Subcutaneous adipose tissue (tissue), 4 donors: ENCODE measurements around the gene CELA3A. TPM values are rescaled to one million over a fixed set of nuclear protein-coding genes. Genes with fewer than 3 reads are reported as not detected.

Source experiments
- CTCF ChIP-seq: fragments of 450-650 bp; IDR thresholded peaks from one replicate; pipeline ENCODE4 v1.5.1; 2016; ENCODE audit warnings: low read depth, mild to moderate bottlenecking, control low read depth, antibody characterized with exemption, moderate library complexity
- small RNA-seq: library from RNA; depleted of rRNA; stranded (forward); fragments of <200 nt; gene quantifications from one replicate; pipeline ENCODE3, GENCODE V24; 2016
- total RNA-seq, 4 donors: library from RNA; depleted of rRNA; stranded (reverse); fragments of >200 nt; gene quantifications; one replicate each; pipeline ENCODE4 v1.1.0, GENCODE V29; 2016

CELA3A gene
- total RNA-seq, 4 donors from 2014 or later, result not detected

GRCh38 chr1:22053861-22054770 is 52.7 kb downstream of the CELA3A start:
- no peak for TF ChIP-seq CTCF

GRCh38 chr1:22055463-22055862 is 54.0 kb downstream of the CELA3A start:
- TF ChIP-seq CTCF, result no peak

- TF ChIP-seq CTCF, result no peak
These were observed 54.6 kb downstream of the CELA3A start for GRCh38 chr1:22056043-22056442.

- no peak for TF ChIP-seq CTCF
These were observed 55.5 kb downstream of the CELA3A start for GRCh38 chr1:22056936-22057335.

- no peak for TF ChIP-seq CTCF
These were observed 56.4 kb downstream of the CELA3A start for GRCh38 chr1:22057861-22058260.

Small RNA genes within 50 kb of the gene (small RNA-seq; reads per million reads assigned to genes)
- gene RN7SL186P (not detected), gene RN7SL386P (not detected), gene RNU6-1022P (not detected), gene RNU6-776P (not detected)

Other genes with a start within 250 kb of the CELA3A start
- 10 to 100 TPM; 55.2 to 80.9 (median 61.6) TPM for gene USP48, start 218.5 kb upstream of the CELA3A start, total RNA-seq
- gene LDLRAD2, start 189.4 kb upstream of the CELA3A start, total RNA-seq, result not detected
- 100 to 1,000 TPM in 3 of 4 donors, 10 to 100 TPM in 1; 90.5 to 556 (median 207) TPM for gene HSPG2, start 64.3 kb upstream of the CELA3A start, total RNA-seq
- not detected for gene CELA3B, start 24.6 kb upstream of the CELA3A start, total RNA-seq
- 100 to 1,000 TPM; 153 to 332 (median 228) TPM for gene CDC42, start 51.1 kb downstream of the CELA3A start, total RNA-seq
- gene WNT4, start 141.4 kb downstream of the CELA3A start, total RNA-seq, result under 1 TPM in 1 of 4 donors, not detected in 3; under 0.01 TPM